ENCODE measurements around the gene KLC4.
A peak's percentile ranks its signal among the peaks of the same experiment; 100 is the strongest.
"Not testable (repeated sequence)": the region's sequence is repeated elsewhere in the genome, so short reads cannot be mapped to it uniquely, and the experiment has no call there.

The KLC4 gene

DNA sequence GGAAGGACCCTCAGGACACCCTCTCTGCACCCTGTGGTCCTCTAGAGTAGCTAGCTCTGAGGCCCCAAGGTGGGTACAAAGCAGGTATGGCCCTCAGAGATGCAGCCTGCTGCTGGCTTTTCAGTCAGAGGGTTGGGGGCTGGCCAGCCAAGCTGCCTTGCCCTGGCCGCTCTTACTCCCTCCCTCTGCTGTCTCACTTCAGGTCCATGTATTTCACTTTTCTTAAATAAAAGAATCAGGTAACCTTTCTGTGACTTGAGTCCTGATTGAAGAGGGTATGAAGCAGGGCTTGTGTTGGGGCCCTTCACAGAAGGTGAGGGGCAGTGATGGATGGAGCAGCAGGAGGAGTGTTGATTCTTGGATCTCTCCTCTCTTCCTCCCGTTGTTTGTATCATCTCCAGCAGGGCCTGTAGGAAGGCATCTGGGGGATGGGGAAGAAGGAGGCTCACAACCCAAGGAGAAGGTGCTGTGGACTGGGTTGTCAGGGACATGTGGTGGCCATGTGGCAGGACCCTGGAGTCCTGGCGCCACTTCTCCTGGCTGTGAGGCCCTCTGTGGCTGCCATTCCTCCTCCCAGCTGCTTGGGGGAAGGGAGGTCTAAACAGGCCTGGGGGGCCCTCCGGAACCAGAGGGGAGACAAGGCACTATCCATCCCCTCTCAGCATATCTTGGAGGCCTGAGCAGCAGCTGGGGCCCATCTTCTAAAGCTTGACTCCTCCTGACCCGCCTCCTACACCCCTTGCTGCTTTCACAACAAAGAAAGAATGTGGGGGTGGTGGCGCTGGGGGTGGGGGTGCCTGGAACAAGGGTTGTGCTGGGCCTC, 15.6 kb downstream of the KLC4 start:
- no peak for DNase-seq

GRCh38 chr6:43075670-43076463, 16.4 kb downstream of the KLC4 start, which contains the start of gene PTK7:
Gene PTK7, plus strand, starts transcription at chr6:43076314. Its CDS starts 175 bp downstream, at chr6:43076489.
- DNase-seq: peak; percentile 31

- DNase-seq: no peak
These were observed 17.3 kb downstream of the KLC4 start for GRCh38 chr6:43076464-43077332.

DNA sequence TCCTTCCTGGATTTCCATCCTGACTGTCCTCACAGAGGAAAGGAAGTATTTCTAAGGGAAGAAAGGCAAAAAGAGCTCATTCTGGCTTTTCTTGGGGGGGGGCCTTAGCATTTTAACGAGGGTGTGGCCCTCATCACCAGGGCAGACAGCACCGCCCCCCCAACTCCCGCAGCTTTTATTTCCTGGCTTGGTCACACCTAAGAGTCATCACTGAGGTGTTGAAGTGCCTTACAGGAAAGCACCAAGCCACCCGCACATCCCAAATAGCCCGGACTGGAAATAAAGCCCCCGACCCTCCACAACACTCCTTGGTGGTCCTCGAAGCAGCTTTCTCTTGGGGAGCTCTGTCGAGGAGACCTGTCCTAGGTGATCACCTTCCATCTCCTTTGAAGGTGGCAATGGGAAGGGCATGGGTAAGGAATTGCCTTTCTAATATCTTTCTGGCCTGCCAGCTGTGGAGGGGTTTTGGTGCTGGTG, 17.9 kb downstream of the KLC4 start:
- DNase-seq: no peak

- no peak for DNase-seq
These were observed 18.6 kb downstream of the KLC4 start for GRCh38 chr6:43077981-43078511.

DNA sequence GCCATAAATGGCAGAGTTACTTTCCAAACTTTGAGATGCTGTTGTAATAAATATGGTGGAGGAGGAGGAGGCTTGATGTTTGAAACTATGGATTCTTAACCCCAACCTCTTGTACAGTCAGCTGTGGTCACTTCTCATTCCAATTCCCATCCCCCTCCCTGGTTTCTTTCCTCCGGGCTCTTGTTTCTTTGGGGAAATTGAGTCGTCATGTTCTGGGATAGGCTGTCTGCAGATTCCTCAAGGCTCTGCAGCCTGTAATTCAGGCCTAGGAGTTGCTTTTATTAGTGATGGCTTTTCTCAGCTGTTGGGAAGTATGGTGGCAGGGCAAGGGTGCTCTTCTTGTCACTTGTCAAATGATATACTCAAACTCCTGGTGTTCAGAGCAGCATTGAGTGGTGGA, 19.3 kb downstream of the KLC4 start:
- no peak for DNase-seq

DNA sequence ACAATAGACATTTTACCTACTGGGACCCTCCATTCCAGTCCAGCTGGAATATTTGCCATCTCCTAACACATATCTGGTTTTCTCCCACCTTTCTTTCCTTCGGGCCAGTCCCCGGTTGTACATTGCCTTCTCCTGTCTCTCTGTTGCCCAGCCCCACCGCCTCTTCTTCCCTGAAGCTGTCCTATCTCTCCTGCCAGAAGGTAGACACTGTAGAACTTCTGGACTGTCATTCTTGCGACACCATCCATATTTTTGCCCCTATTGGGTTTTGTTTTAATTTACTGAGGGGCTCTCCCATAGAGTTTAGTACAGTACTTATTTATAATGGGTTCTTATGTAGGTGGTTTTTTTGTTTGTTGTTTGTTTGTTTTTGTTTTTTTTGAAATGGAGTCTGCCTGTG, 21.6 kb downstream of the KLC4 start:
- DNase-seq: no peak

GRCh38 chr6:43081922-43082321, 22.5 kb downstream of the KLC4 start:
- DNase-seq: not testable (repeated sequence)

DNA sequence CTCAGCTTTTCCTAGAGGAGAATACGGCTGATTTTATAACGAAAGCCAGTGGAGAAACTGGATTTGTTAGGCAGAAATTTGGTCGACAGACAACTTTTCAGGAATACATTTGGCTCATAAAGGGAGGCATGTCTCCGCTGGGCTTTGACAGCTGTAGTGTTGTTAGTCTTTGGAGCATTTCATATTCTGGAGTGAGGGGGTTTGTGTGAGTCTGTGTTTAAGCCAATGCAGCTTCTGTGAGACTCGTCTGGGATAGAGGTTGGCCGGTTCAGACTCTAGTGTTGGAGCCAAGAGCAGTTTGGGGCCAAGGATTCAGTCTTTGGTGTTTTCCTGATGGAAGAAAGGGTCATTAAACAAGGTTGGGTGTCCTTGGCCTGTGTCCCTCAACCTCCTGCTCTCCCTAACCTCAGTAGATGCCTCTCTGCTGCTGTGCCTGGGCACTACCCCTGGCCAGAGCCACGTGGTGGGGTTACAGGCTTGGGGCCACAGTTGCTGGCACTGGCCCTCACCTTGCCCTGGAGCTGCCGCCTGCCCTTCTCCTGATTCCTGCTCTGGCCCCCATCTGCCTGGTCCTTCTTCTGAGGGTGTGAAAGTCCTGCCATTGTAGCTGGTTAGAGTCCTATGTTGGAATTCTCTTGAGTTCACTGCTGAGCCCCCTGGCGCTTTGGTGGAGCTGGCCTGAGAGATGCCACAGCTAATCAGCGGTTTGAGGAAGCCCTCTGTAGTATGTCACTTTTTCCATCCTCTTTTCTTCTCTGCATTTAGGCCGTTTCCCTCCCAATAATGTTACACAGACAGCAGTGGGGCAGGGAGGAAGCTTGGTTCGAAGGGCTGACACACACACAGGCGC, 23.6 kb downstream of the KLC4 start:
- DNase-seq: no peak

DNA sequence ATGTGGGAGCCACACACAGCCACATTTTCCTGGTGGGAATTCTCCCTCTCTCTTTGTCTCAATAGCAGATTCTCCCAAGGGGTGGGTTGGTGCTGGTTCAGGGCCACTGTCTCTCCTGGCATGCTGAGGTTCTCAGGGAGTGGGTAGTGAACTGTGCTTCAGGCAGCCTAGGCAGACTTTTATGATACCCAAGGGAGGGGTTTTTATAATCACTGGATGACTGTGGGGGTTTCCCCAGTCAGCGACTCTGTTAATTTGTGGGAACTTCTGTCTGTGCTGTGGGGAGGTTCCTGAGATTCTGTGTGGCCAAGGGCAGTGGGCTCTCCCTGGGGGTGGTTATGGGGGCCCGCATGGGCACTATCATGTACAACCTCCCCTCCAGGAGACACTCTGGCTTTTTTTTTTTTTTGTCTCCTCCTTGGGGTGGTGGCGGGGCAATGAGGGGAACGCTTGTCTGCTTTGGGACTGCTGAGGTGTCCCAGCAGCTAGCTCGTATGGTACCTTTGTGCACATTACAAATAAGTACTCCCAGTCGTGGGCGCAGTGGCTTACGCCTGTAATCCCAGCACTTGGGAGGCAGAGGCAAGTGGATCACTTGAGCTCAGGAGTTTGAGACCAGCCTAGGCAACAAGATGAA, 26.7 kb downstream of the KLC4 start:
- DNase-seq: no peak

GRCh38 chr6:43088654-43089056, 29.2 kb downstream of the KLC4 start:
- DNase-seq: no peak

- DNase-seq: no peak
These were observed 30.0 kb downstream of the KLC4 start for GRCh38 chr6:43089467-43089866.

DNA sequence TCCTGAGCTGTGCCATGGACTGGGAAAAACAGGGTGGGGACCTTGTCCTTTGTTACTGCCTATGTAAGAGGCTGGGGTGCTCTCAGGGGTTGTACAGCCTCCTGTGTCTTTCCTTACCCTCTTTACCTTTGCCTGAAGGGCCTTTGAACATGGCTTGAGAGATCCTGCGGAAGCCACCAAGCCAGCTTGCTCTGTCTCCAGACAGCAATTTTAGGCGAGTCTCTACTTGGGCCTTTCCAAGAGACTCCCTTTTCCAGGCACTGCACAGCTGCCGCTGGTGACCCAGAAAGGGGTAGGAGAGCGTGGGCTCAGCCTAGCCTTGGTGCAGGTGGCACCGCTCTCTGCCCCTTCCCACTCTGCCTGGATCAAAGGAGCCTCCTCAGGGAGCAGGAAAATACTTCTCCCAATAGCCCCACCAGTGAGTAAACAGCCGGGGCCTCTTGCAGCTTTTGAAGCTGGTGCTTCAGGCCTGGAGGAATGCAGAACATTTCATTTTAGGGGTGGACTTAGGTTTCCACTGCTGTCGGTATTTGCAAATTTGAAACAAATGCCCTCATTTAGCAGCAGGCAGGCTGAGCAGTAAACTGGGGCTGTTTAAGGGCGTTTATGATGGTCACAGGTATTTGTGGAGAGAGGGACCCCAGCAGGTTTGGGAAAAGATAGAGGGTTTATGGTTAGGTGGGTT, 30.6 kb downstream of the KLC4 start:
- DNase-seq: no peak

GRCh38 chr6:43090559-43090956, 31.1 kb downstream of the KLC4 start:
- DNase-seq: no peak

DNA sequence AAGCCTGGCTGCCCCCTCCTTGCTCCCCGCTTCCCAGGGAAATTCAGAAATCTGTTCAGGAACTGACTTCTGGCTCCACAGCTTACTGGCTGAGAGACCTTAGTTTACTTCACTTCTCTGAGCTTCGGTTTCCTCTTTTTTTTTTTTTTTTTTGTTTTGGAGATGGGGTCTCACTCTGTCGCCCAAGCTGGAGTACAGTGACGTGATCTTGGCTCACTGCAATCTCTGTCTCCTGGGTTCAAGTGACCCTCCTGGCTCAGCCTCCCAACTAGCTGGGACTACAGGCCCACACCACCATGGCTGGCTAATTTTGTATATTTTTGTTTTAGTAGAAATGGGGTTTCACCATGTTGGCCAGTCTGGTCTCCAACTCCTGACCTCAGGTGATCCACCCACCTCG, 31.6 kb downstream of the KLC4 start:
- no peak for DNase-seq

DNA sequence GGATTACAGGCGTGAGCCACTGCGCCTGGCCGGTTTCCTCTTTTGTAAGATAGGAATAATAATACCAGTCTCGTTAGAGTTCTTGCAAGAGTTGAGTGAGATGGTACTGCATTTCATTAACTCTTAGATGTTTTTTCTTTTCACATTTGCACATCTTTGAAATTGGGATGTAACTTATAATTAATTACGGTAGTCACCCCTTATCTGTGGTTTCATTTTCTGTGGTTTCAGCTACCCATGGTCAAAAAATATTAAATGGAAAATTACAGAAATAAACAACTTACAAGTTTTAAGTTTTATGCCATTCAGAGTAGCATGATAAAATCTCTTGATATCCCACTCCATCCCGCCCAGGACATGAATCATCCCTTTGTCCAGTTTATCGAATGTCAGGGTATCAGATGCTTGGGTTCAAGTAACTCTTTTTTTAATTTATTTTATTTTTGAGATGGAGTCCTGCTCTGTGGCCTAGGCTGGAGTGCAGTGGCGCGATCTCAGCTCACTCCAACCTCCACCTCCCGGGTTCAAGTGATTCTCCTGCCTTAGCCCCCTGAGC, 32.1 kb downstream of the KLC4 start:
- DNase-seq: no peak

DNA sequence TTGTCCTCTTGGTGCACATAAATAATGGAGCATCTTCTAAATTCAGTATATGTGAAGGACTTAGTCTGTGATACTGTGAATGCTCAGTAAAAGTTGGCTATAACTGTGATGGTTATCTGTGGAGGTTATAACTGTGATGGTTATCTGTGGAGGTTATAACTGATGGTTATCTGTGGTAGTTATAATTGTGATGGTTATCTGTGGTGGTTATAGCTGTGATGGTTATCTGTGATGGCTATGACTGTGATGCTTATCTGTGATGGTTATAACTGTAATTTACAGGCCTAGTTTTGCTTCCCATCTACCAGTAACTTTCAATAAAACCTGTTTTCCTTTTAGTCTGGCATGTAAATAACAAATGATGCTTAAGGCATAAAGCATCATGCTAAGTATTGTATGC, 33.2 kb downstream of the KLC4 start:
- DNase-seq: no peak

GRCh38 chr6:43093436-43094289, 34.2 kb downstream of the KLC4 start:
- DNase-seq: no peak

DNA sequence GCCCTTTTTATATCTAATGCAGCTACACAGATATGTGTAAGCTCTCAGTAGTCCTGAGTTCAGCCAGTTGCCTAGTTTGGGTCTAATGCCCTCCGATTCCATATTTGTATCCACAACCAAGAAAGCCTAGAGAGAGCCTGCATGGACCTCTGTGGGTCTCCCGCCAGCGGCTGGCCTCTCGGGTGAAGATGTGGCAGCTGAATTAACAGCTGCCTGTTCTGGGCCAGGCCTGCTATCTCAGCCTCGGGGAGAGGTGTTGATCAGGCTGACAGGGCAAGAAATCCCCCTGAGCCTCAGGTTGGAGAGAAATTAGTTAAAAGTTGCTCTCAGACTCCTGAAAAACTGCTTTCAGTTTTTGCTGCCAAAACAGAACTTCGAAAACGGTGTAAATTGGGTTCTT, 36.5 kb downstream of the KLC4 start:
- no peak for DNase-seq

Measured in stimulated activated CD4-positive, alpha-beta T cell treated with anti-CD3 and anti-CD28 coated beads, Interleukin-1b, Interleukin-23, amount 100 ng/mL, for 48 hours (primary cell).